Activated naive CD4-positive, alpha-beta T cell (primary cell): ENCODE results near the gene RIPK4.

Experiments
- DNase-seq, 4 experiments: peaks; one replicate each; lab custom pipeline; 2025; lab: John Stamatoyannopoulos, UW

RIPK4 gene

GRCh38 chr21:41769111-41769510 lies 2.3 kb upstream of the RIPK4 start:
- no peak for DNase-seq

- peak in 1 of 4 experiments; percentile 6 for DNase-seq
Measured at GRCh38 chr21:41768437-41769042, 1.7 kb upstream of the RIPK4 start.

GRCh38 chr21:41767606-41768436 lies 969 bp upstream of the RIPK4 start:
- no peak for DNase-seq

DNA sequence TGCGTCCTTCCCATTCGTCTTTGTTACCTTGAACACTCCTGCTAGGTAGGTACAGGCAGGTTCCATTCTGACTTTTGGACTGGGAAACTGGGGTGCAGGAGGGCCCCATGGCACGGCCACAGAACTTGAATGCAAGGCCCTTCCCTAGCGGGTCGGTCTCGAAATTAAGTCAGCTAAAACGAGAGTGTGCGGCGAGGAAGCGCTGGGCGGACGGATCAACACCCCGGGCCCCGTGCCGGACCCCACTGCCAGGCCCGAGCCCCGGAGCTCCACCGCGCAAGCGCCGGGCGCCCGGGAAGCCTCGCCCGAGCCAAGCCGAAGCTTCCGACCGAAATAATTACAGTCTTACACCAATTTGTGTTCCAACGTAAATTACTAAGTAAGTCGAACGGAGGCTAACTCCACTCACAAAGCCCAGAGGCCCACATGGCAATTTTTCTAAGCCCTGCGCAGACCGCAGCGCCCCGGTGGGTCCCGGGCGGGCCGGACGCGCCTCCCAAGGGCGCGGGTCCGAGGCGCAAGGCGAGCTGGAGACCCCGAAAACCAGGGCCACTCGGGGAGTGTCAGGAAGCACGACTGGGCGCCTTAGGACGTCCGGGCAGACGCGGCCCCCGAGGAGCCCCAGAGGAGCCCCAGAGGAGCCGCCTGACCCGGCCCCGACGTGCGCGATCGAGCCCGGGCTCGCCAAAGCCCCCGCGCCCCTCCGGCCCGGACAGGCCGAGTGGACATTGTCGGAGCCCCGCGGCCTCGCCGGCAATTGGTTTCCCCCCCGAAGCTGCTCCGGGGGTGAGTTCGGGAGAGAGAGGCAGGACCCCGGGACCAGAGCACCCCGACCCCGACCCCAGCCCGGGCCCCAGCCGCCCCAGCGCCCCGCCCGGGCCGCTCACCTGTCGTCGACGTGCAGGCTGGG lies 624 bp downstream of the RIPK4 start:
- DNase-seq: no peak

GRCh38 chr21:41765420-41765821 lies 1.4 kb downstream of the RIPK4 start:
- no peak for DNase-seq

DNA sequence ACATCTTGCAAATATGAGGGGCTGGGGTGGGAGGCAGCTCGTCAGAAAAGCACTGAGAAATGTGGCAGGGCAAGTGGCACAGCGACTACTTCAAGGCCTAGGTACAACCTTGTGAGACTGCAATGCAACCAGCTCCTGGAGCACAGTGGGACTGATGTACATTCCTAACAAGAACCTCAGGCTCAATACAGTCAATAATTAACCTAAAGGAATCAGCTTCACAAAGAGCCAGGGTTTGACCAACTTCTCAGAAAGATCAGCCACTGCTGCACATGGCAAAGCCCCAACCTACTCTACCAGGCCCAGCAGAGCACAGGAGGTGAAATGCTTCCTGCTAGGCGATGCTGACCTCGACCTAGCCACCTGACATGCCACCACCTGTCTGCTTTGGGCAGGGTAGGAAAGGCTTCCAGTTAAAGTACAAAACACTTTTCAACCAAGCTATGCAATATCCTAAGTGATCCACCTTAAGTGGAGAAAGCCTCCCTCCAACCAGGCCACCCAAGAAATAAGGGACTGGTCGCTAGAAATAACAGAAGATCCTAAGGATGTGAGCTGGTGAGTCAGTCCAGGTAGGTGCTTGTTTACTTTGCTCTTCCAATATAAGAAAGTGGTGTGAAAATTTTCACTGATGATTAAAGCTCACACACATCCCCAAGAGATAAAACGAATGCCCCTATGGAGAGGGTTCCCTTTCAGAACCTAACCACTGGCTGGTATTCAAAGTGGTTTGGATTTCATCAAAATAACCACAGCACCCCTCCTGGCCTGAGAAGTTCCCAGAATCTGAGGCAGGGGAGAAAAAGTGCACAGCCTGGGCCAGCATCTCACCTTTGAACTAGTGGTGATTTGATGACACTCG lies 2.1 kb downstream of the RIPK4 start:
- DNase-seq: no peak

DNA sequence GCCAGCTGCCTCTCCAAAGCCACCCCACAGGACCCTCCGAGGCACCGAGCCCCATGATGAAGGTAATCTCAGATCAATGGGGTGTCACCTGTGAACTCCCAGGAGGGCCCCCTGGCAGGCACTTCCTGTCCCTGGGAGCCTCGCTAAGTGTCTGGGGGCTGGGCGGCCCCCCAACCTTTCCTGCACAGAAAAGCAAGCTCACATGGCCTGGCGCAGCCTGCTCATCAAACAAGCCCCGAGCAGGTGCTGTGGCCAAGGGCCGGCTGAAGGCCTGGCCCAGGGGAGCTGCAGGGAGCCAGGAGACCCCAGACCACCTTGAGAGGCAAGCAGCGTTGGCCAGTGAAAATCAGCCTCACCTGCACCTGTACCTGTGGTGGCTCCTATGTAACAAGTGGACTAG lies 2.9 kb downstream of the RIPK4 start:
- no peak for DNase-seq

GRCh38 chr21:41763398-41763931 lies 3.4 kb downstream of the RIPK4 start:
- DNase-seq: no peak

DNA sequence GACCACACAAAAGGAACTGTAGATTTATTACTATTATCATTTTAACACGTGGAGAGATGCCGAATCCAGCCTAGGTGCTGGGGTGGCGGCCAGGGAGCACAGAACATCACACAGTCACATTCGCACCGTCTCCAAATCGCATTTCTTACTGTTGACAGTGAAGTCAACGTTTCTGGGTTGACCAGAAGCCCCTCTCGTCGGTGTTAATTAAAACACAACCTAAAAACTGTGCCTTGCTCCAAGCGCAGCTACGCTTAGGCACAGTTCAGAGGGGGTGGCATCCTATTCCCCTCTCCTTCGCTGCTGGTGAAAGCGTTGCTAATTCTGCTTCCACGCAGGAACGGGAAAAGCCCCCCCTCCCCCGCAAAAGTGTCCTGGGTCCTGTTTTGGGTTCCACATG lies 4.1 kb downstream of the RIPK4 start:
- DNase-seq: no peak

DNA sequence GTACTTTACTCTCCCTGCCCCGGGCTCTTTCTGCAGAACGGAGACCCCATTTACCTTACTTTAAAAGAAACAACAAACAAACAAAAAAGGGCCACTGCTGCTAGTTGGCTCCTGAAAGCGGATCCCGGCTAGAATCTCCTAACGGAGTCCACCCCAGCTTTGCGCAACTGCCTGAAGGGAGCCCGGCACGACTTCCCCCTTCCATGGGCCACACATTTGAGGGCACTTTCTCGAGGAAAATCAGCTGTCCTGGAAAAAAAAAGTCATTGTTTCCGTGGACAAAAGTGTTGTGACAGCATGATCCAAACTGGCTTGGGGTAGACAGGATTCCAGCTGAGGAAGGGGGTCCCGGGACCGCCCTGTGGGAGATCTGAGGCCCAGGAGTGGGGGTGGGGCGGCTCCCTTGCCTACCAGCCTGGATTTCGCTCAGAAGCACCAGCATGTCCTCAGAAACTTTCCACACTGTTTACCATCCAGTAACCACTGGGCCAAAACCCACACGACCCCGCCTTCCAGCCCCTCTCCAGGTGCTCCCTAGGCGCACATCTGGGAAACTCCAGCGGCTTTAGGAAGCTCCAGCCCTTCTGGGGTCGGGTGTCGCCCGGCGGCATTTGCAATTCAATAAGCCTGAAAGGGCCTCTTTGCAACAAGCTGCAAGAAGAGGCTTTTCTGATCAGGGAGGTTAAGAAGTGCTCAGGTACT lies 4.8 kb downstream of the RIPK4 start:
- DNase-seq: no peak

DNA sequence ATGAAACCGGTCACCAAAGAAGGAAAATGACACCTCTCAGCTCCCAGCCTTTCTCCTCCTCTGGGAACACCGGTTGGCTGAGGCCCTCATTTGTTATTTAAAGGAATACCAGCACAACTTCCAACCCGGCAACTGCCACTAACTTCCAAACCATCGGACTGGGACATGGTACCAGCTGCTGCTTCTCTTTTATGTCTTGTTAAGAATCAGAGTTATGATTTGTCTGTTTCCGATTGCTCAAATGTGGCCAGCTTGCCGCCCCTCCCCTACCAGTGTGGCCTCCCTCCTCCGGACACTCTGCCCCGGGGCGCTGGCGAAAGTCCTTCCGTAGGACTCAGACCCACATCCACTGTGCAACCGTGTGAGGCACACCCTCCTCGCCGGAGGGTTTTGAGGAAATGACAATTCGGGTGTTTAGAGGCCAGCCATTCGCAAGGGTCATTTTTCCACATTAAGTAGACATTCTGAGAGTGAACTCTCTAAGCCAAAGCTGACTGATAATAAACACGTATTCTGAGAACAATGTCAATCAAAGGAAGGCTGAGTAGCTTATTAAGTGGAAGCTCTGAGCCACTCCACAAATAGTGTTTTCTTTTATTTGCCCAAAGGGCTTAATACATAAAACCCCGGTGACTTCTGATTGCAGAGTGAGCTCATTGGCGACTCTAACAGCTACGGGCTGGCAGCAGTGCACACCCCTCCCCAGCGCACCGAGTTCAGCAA lies 5.5 kb downstream of the RIPK4 start:
- DNase-seq: no peak

- DNase-seq: no peak
Measured at GRCh38 chr21:41760411-41760810, 6.4 kb downstream of the RIPK4 start.

DNA sequence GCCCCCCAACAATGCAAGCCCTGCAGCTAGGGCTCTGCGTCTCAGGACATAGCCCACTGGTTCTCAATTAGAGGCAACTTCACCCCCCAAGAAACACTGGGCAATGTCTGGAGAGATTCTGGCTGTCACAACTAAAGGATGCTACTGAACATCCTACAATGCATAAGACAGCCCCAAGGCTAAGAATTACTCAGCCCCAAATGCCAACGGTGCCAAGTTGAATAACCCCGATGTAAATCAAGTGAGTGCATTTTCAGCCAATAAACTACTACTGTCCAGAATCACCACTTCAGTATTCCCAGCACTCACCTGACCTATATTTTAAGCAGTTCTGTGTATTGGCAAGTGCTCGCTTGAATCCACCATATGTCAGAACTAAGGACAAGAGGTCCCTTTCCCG lies 6.9 kb downstream of the RIPK4 start:
- DNase-seq: no peak

DNA sequence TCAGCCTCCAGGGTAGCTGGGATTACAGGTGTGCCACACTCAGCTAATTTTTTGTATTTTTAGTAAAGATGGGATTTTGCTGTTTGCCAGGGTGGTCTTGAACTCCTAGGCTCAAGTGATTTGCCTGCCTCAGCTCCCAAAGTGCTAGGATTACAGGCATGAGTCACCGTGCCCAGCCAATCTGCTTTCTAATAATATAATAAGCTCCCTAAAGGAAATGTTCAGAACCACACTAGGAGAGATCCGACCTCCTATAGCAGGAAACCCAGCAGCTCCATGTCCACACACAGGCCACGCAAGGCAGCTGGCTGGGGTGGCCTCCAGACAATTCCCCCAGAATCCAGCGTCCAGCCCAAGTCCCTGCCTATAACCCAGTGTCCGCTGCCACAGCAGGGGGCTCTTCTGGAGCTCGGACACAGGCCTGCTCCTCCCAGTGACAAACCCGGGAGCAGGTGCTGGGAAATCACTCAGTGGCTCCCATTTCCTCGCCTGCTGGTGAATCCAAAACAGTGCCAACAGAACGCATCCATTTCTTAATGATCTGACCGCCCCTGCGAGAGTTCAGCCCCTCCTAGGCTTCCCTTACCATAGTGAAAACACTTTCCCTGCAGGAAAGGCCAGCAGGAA lies 7.5 kb downstream of the RIPK4 start:
- DNase-seq: no peak

DNA sequence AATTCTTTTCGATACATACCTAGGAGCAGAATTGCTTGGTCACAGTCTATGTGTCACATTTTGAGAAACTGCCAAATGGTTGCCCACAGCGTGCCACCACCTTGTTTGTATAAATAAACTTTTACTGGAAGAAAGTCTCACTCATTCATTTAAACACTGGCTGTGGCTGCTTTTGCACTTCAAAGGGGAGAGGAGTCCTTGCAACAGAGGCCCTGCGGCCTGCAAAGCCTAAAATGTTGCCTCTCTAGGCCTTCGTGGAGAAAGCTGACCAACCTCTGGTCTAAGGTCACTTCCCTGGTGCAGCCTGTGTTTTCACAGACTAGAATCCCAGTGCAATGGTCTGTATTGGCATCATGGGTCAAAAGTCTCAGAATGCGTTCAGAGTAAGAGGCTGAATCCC lies 8.3 kb downstream of the RIPK4 start:
- no peak for DNase-seq

DNA sequence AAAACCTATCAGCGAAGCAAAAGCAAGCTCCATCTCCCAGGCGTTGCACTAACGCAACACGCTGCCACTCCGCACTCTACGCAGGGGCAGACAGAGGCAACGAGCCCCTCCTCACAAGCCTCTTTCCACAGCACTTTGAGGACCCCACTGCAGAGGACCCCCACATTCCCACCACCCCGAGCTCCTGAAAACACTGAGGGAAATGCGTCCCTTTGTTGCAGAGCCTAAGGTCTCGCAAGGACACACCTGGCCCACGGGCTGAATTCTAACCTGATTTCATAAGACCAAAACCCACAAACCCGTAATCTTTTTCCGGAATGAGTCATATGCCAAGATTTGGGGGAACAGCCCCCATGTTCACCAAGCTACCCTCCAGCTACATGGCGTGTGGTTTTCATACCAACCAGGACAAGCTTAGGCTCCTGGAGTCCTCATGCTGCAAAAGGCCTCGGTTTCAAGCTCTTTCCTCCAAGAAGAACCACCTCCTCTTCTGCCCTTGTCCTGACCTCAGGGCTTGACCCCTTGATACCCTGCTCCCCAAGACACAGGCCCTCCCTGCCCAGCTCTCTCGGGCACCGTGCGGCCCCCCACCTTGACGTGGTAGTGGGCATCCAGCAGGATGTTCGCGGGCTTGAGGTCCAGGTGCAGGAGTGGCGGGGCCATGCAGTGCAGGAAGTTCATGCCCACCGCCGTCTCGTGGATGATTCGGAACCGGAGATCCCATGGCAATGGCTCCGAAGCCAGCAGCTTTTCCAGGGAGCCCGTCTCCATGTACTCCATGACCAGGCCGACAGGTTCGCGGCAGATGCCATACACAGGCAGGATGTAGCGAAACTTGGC lies 10.7 kb downstream of the RIPK4 start:
- no peak for DNase-seq

DNA sequence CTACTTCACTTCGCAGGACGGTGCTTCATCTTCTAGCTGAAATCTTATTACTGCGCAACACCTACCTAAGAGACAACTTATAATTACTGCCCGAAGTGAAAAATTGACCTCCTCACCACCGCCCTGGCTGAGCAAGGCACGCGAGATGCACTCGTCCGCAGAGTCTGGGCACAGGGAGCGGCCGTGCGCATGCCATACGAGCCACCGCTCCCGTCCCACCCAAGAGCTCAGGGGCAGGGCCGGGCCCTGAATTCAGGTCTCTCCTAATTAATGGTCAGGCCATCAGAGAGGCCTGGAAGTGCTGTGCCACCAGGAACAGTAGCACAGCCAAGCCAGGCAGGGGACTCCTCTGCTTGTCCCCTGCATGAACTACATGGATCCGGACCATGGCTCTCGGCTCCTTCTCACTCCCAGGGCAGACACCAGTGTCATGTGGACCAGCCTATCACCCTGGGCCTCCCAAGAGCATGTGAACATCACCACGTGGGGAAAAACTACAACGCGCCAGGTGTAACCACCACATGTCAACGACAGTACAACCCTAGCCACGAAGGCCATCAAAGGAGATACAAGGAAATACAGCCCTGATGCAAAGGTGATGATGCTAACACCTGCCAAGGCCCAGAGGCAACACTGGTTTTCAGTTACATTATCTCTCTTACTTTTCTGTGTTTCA lies 11.5 kb downstream of the RIPK4 start:
- DNase-seq: no peak

- no peak for DNase-seq
Measured at GRCh38 chr21:41754479-41754891, 12.4 kb downstream of the RIPK4 start.
